H1 (cell line): ENCODE measurements around the gene CDH16. TPM values are rescaled to one million over a fixed set of nuclear protein-coding genes. Genes with fewer than 3 reads are reported as not detected.

Experiments used
- GTF2F1 ChIP-seq: IDR thresholded peaks from 2 replicates; pipeline ENCODE4 v1.6.1; 2012; ENCODE audit warnings: low read depth, low read length, improper control_type of control experiment, borderline replicate concordance
- KDM1A ChIP-seq: fragments of 200-600, 300-600 bp; sonication (generic); IDR thresholded peaks from 2 replicates; pipeline ENCODE4 v1.7.1; 2016; ENCODE audit warnings: mild to moderate bottlenecking, low read length, borderline replicate concordance
- KDM5A ChIP-seq: fragments of 200-600 bp; IDR thresholded peaks from 2 replicates; pipeline ENCODE4 v1.7.1; 2012; ENCODE audit warnings: mild to moderate bottlenecking, low read length, inconsistent platforms, mixed read lengths
- POLR2AphosphoS5 ChIP-seq: IDR thresholded peaks from 2 replicates; pipeline ENCODE4 v1.6.1; 2011; ENCODE audit warnings: low read depth, low read length
- polyA plus RNA-seq, 7 experiments: library from polyadenylated mRNA; depleted of rRNA in 3 of 7; stranded (reverse) in 5 of 7; unstranded in 2 of 7; fragments of >200 nt in 5 of 7; fragments of 200-250 nt in 2 of 7; gene quantifications; 1 replicate in 5 of 7; 2 replicates in 1 of 7; 4 replicates in 1 of 7; pipeline versions ENCODE4 v1.2.1 to v1.2.3, GENCODE V29; 2011 to 2013; ENCODE audit warnings: missing spikeins in 2 of 7, mixed read lengths in 2 of 7
- total RNA-seq: library from RNA; stranded (reverse); fragmentation: NEBNext Ultra II Directional; extraction: Animal tissue kit (Norgen Biotek cat#: 25700); gene quantifications from 2 replicates; pipeline ENCODE4 v1.2.1, GENCODE V29; 2021
- TF ChIP-seq, protein P1 (sequence below): fragments of 300-600 bp; sonication (generic); IDR thresholded peaks from 2 replicates; pipeline ENCODE4 v1.7.1; 2012; ENCODE audit warnings: low read length, moderate library complexity, mild to moderate bottlenecking, inconsistent platforms; ENCODE audit not compliant: insufficient replicate concordance

Gene CDH16
- total and polyA plus RNA-seq, 2 of the 8 experiments (the other 6 are each of a cell fraction or from before 2014, with no cell fraction given) = not detected

DNA sequence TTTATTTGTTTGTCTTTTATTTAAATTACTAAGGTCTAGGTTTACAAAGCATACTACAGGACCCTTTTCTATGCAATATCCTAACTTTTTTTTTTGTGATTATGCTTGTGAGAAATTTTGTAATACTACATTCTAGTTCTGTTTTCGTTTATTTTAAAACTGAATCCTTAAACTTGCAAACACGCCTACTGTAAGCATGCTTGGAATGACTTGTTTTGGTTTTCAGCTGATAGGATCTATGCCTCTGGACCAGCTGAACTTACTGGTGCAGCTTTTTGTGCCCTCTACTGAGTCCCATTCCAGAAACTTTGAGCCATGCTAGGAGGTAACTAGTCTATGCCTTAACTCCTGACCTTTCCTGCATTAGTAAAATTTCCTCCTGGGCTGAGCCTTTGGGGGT lies 32.4 kb downstream of the CDH16 start (continued):
- TF ChIP-seq, protein P1, sequence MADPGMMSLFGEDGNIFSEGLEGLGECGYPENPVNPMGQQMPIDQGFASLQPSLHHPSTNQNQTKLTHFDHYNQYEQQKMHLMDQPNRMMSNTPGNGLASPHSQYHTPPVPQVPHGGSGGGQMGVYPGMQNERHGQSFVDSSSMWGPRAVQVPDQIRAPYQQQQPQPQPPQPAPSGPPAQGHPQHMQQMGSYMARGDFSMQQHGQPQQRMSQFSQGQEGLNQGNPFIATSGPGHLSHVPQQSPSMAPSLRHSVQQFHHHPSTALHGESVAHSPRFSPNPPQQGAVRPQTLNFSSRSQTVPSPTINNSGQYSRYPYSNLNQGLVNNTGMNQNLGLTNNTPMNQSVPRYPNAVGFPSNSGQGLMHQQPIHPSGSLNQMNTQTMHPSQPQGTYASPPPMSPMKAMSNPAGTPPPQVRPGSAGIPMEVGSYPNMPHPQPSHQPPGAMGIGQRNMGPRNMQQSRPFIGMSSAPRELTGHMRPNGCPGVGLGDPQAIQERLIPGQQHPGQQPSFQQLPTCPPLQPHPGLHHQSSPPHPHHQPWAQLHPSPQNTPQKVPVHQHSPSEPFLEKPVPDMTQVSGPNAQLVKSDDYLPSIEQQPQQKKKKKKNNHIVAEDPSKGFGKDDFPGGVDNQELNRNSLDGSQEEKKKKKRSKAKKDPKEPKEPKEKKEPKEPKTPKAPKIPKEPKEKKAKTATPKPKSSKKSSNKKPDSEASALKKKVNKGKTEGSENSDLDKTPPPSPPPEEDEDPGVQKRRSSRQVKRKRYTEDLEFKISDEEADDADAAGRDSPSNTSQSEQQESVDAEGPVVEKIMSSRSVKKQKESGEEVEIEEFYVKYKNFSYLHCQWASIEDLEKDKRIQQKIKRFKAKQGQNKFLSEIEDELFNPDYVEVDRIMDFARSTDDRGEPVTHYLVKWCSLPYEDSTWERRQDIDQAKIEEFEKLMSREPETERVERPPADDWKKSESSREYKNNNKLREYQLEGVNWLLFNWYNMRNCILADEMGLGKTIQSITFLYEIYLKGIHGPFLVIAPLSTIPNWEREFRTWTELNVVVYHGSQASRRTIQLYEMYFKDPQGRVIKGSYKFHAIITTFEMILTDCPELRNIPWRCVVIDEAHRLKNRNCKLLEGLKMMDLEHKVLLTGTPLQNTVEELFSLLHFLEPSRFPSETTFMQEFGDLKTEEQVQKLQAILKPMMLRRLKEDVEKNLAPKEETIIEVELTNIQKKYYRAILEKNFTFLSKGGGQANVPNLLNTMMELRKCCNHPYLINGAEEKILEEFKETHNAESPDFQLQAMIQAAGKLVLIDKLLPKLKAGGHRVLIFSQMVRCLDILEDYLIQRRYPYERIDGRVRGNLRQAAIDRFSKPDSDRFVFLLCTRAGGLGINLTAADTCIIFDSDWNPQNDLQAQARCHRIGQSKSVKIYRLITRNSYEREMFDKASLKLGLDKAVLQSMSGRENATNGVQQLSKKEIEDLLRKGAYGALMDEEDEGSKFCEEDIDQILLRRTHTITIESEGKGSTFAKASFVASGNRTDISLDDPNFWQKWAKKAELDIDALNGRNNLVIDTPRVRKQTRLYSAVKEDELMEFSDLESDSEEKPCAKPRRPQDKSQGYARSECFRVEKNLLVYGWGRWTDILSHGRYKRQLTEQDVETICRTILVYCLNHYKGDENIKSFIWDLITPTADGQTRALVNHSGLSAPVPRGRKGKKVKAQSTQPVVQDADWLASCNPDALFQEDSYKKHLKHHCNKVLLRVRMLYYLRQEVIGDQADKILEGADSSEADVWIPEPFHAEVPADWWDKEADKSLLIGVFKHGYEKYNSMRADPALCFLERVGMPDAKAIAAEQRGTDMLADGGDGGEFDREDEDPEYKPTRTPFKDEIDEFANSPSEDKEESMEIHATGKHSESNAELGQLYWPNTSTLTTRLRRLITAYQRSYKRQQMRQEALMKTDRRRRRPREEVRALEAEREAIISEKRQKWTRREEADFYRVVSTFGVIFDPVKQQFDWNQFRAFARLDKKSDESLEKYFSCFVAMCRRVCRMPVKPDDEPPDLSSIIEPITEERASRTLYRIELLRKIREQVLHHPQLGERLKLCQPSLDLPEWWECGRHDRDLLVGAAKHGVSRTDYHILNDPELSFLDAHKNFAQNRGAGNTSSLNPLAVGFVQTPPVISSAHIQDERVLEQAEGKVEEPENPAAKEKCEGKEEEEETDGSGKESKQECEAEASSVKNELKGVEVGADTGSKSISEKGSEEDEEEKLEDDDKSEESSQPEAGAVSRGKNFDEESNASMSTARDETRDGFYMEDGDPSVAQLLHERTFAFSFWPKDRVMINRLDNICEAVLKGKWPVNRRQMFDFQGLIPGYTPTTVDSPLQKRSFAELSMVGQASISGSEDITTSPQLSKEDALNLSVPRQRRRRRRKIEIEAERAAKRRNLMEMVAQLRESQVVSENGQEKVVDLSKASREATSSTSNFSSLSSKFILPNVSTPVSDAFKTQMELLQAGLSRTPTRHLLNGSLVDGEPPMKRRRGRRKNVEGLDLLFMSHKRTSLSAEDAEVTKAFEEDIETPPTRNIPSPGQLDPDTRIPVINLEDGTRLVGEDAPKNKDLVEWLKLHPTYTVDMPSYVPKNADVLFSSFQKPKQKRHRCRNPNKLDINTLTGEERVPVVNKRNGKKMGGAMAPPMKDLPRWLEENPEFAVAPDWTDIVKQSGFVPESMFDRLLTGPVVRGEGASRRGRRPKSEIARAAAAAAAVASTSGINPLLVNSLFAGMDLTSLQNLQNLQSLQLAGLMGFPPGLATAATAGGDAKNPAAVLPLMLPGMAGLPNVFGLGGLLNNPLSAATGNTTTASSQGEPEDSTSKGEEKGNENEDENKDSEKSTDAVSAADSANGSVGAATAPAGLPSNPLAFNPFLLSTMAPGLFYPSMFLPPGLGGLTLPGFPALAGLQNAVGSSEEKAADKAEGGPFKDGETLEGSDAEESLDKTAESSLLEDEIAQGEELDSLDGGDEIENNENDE = no peak
- TF ChIP-seq KDM1A (no peak), KDM5A (no peak), POLR2AphosphoS5 (no peak), GTF2F1 (no peak)
